GM21367 (cell line): ENCODE results near the gene FAM237B.
"Not testable (repeated sequence)": the region's sequence is repeated elsewhere in the genome, so short reads cannot be mapped to it uniquely, and the experiment has no call there.

Source experiments
- ATAC-seq: cut with Tn5 transposase; IDR thresholded peaks from one replicate; pipeline ENCODE4 v1.9.1; 2021; ENCODE audit not compliant: unreplicated experiment

FAM237B gene

GRCh38 chr7:90320801-90321494 lies at the start of gene FAM237B:
Gene FAM237B (minus strand): TSS chr7:90321304. CDS start chr7:90319748, 1,556 bp downstream.
- ATAC-seq = no peak

GRCh38 chr7:90351987-90352386 lies 30.9 kb upstream of the FAM237B start:
- no peak for ATAC-seq

GRCh38 chr7:90350032-90350431 lies 28.9 kb upstream of the FAM237B start:
- ATAC-seq = not testable (repeated sequence)

- ATAC-seq = no peak
These were observed 28.2 kb upstream of the FAM237B start for GRCh38 chr7:90349305-90349704.

GRCh38 chr7:90347759-90348158 lies 26.7 kb upstream of the FAM237B start:
- ATAC-seq = no peak

- ATAC-seq = peak; percentile 97
These were observed 25.4 kb upstream of the FAM237B start, which contains the start of gene GTPBP10 for GRCh38 chr7:90346336-90347125. Gene GTPBP10 (plus strand): TSS chr7:90346716. CDS start chr7:90346742, 26 bp downstream.

- ATAC-seq = peak; percentile 7
These were observed 24.7 kb upstream of the FAM237B start for GRCh38 chr7:90345595-90346335.

GRCh38 chr7:90345016-90345415 lies 23.9 kb upstream of the FAM237B start:
- no peak for ATAC-seq

GRCh38 chr7:90337106-90337505 lies 16.0 kb upstream of the FAM237B start:
- ATAC-seq = no peak

GRCh38 chr7:90334926-90335325 lies 13.8 kb upstream of the FAM237B start:
- not testable (repeated sequence) for ATAC-seq

- no peak for ATAC-seq
These were observed 13.2 kb upstream of the FAM237B start for GRCh38 chr7:90334193-90334843.

GRCh38 chr7:90326500-90326899 lies 5.4 kb upstream of the FAM237B start:
- no peak for ATAC-seq

- no peak for ATAC-seq
These were observed 1.7 kb upstream of the FAM237B start for GRCh38 chr7:90322837-90323236.

GRCh38 chr7:90320418-90320800 lies 695 bp downstream of the FAM237B start:
- ATAC-seq = no peak

- ATAC-seq = no peak
These were observed 1.1 kb downstream of the FAM237B start for GRCh38 chr7:90320014-90320413.

- no peak for ATAC-seq
These were observed 7.2 kb downstream of the FAM237B start for GRCh38 chr7:90313907-90314306.

- no peak for ATAC-seq
These were observed 8.4 kb downstream of the FAM237B start for GRCh38 chr7:90312745-90313144.

- no peak for ATAC-seq
These were observed 9.9 kb downstream of the FAM237B start for GRCh38 chr7:90311175-90311574.

GRCh38 chr7:90309872-90310271 lies 11.2 kb downstream of the FAM237B start:
- no peak for ATAC-seq

- ATAC-seq = no peak
These were observed 17.9 kb downstream of the FAM237B start for GRCh38 chr7:90303241-90303640.
